Astrocyte of the cerebellum (primary cell): ENCODE results near the gene TOM1L1.
A peak's percentile ranks its signal among the peaks of the same experiment; 100 is the strongest.

Source experiments
- DNase-seq: peaks from one replicate; pipeline ENCODE4 v3.0.0-alpha.2; 2011; ENCODE audit warnings: low read depth
- H3K4me3 ChIP-seq: 2 replicates; pipeline ENCODE4 v1.5.1; 2011; ENCODE audit warnings: mild to moderate bottlenecking, low read depth, low read length, moderate library complexity
- CTCF ChIP-seq: IDR thresholded peaks from 2 replicates; pipeline ENCODE4 v1.5.1; 2012; ENCODE audit warnings: low read length, low read depth, moderate library complexity, mild to moderate bottlenecking; ENCODE audit errors: missing control alignments
- in situ Hi-C: cut with HindIII; loops from 2 replicates; pipeline ENCODE4 v1.10.0; 2017; ENCODE audit warnings: low sequenced_read_pairs

TOM1L1 gene

GRCh38 chr17:54977744-54978143, 77.1 kb downstream of the TOM1L1 start:
- no peak for DNase-seq
- in situ Hi-C loops: no loop called here
- TF ChIP-seq CTCF: no peak
- H3K4me3 ChIP-seq: no peak overlapping the region

GRCh38 chr17:54979657-54980056, 79.0 kb downstream of the TOM1L1 start:
- in situ Hi-C loops: no loop called here
- TF ChIP-seq CTCF: no peak
- H3K4me3 ChIP-seq: no peak overlapping the region
- no peak for DNase-seq

GRCh38 chr17:54980375-54980774, 79.7 kb downstream of the TOM1L1 start:
- H3K4me3 ChIP-seq: no peak overlapping the region
- no peak for TF ChIP-seq CTCF
- in situ Hi-C loops: no loop called here
- DNase-seq: no peak

GRCh38 chr17:54982399-54982798, 81.7 kb downstream of the TOM1L1 start:
- peak; percentile 34 for DNase-seq
- in situ Hi-C loops: no loop called here
- TF ChIP-seq CTCF: no peak
- H3K4me3 ChIP-seq: no peak overlapping the region

GRCh38 chr17:54983260-54983659, 82.6 kb downstream of the TOM1L1 start:
- in situ Hi-C loops: no loop called here

GRCh38 chr17:54985476-54985875, 84.8 kb downstream of the TOM1L1 start:
- in situ Hi-C loops: no loop called here
- TF ChIP-seq CTCF: no peak
- DNase-seq: no peak
- H3K4me3 ChIP-seq: no peak overlapping the region

More at GRCh38 chr17:54983260-54983659, 82.6 kb downstream of the TOM1L1 start:
- DNase-seq: no peak
- no peak overlapping the region for H3K4me3 ChIP-seq
- TF ChIP-seq CTCF: no peak

- in situ Hi-C loops: no loop called here
- no peak for TF ChIP-seq CTCF
- no peak overlapping the region for H3K4me3 ChIP-seq
- DNase-seq: no peak
Measured at GRCh38 chr17:54990118-54990517, 89.5 kb downstream of the TOM1L1 start.
